HG02678 (cell line): ENCODE data around the gene FARP1.

Experiments used
- ATAC-seq: cut with Tn5 transposase; IDR thresholded peaks from one replicate; pipeline ENCODE4 v1.9.1; 2021; ENCODE audit warnings: mild to moderate bottlenecking, moderate library complexity; ENCODE audit not compliant: unreplicated experiment

Gene FARP1

DNA sequence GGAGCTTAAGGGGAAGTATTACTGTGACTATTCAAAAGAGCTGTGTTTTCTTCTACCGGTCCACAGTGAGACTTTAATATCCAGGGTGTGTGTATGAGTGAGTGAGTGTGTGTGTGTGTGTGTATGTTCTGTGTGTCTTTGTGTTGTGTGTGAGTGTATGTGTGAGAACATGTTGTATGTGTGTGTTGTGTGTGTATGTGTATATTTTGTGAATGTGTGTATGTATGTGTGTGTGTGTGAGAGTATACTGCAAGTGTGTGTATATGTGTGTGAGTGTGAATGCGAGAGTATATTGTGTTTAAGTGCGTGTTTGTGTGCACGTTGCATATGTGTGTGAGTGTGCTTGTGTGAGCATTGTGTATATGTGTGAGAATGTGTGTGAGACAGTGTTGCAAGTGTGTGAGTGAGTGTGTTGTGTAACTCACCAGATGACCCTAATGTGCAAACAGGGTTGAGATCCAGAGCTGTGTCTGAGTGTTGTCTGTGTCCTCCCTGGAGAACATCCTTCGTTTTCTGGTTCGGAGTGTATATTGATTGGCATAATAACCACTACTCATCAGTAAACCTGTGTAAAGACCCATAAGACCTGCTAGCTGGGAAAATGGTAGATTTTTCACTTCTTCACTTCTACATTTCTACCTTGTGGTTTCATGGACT, 135.3 kb downstream of the FARP1 start:
- no peak for ATAC-seq

DNA sequence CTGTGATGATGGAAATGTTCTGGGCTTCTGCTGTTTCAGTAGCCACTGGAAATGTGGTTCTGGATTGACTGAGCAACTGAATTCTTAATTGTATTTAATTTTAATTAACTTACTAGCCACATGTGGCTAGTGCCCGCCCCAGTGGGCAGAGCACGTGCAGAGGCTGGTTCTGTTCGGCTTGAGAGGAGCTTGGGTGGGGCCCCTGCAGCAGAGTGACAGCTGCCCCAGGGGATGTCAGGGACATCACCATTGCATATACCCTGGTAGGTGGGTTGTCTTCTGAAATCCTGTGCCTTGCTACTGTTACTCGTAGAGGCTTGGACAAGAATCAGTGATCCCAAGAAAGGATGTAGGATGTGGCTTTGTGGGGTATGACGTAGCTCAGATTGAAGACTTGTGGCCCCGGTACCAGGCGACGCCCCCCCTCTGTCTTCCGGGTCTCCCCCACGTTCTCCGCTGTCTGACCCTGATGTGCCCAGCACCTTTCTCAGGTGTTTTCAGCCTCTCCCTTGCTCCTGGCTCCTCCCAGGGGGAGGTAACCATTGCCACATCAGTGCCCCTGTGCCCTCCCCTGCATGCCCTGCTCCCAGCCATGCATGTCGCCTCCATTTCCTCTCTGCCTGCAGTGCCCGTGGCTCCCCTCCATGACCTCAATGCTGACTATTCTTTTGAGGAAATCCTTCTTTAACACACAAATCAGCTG, 136.7 kb downstream of the FARP1 start:
- ATAC-seq = no peak

DNA sequence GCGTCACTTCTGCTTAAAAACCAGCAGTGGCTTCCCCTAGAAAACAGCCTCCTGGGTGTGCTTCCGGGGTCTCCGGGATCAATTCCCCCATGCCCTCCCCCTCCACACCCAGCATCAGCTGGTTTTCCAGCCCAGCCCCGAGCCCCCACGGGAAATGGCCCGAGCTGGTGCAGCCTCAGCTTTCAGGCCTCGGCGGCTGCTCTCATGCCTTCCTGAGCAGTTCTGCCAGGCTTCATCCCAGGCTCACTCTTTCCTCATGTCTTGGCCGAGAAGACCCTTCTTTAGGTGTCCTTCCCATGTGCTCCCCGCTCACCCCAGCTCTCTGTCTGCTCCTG, 137.2 kb downstream of the FARP1 start:
- ATAC-seq = no peak

DNA sequence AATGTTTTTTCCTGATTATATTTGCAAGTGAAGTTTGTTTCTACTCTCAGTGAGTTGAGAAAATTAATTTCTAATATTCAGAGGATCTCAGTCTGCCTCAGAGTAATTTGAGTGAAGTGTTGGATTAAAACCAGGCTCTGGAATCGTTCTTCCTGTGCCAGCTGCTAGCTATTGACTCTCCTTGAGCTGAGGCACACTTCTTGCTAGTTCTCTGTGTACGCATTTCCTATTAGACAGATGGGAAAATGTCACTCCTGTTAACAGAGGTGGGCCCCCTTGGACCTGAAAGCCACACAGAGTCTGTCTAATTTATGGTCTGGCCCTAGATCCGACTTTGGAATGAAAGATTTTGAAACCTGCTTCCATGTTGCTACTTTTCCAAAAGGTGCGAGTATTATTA, 141.8 kb downstream of the FARP1 start:
- no peak for ATAC-seq

DNA sequence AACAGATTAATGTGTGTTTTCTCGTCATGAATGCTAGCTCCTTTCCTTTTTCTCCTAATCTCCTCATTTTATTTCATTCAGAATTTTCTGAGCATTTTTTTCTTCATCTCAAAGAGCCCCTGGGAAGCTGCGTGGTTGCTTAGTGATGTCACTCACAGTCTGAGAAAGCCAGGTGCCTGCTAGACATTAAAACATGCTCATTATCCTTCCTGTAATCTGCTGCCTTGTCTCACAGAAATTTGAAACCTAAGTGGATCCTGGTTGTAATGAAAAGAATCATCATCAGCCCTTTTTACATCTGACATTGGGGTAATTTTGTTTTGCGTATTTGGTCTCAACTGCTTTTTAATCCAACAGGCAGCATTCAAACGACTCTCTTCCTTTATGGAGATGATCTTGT, 142.4 kb downstream of the FARP1 start:
- ATAC-seq = no peak

DNA sequence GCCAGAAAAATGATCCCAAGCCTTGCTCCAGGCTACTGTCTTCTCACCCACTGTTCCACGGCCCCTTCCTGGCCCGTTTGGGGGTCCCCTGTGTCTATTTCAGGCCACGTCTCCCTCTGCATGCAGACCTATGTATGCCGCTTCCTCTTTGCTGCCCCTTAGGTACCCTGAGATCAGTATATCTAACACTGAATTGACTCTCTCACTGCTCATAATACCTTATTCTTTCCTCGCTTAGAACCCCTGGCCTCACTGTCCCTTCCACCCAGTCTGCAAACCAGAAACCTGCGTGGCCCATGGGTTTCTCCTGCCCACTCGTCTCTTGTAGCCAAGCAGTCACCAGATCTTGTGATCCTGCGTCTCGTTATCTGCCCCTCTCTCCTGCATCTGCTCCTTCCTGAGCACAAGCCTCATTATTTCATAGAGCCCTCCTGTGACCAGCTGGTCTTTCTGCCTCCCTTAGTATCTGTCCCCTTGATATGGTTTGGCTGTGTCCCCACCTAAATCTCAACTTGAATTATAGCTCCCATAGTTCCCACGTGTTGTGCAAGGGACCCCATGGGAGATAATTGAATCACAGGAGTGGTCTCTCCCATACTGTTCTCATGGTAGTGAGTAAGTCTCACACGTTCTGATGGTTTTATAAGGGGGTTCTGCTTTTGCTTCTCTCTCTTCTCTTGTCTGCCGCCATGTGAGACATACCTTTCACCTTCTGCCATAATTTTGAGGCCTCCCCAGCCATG, 143.1 kb downstream of the FARP1 start:
- no peak for ATAC-seq

DNA sequence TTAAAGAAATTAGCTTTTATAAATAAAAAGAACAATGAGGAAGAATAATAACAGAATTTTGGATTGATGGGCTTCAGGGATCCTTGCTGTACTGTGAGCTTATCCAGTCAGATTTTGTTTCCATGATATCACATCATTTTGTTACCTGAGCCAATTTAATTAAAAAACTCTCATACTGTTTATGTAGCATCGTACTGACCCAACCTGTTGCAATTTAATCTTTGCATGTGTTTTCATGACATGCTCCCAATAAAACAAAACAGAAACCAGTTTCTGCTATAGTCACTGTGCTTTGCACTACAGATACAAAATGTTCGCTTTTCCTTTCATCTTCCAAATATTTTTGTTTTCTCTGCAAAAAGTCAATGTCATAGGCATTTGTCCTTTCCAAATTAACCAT, 143.9 kb downstream of the FARP1 start:
- ATAC-seq = no peak

DNA sequence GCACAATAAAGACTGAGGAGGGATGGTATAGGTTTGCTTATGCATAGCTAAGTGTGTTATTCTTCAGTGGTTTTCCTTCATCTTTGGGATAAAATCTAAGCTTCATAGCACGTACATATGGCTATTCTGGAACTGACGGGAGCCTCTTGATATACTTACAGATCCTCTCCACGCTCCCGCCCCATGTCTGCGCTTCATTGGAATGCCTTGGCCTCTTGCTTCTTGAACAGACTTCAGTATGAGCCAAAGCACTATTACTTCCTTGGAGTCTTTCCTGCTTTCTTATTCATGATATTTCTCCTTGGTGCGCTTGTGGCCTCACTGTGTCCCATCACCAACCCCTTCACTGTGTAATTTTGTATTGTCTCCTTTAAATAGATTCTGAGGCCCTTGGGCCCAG, 145.3 kb downstream of the FARP1 start:
- ATAC-seq = no peak

DNA sequence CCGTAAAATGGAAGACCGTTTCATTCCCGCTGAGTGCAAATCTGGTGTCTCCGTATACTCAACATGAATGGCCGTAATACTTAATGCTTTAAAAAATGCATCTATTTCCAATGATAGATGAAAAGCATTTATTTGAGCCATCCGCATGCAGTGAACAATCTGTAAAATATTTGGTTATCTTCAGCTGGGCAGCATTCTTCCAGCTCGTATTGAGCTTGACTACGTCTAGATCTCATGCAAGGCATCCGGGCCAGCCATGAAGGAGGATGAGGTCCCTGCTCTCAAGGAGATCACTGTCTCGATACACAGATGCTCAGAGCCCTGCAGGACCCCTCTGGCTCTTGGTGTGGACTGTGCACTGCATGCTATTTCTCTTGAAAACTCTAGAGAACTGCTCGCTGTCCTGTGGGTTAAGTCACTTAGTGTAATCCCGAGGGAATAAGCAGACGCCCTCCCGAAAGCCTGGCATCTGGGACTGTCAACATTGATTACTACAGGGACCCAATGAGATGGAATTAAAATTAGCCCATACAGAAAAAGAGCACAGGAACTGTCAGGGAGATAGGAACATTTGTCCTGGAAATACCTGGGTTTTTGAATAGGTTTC, 146.5 kb downstream of the FARP1 start:
- ATAC-seq = no peak

DNA sequence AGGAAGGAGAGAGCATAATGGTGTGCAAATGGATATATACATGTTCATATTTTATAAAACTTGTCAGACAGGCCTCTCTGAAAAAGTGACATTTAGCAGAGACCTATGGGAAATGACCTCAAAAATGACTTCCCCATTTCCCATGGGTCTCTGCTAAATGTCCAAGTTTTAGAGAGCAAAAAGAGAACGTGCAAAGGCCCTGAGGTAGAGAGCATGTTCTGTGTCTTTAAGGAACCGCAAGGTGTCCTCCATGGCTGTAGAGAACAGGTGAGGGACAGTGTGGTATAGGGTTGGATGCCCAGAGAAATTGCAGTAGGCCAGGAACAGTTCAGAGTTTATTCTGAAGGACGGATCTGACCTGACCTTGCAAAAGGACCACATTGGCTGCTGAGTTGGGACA, 147.4 kb downstream of the FARP1 start:
- no peak for ATAC-seq

DNA sequence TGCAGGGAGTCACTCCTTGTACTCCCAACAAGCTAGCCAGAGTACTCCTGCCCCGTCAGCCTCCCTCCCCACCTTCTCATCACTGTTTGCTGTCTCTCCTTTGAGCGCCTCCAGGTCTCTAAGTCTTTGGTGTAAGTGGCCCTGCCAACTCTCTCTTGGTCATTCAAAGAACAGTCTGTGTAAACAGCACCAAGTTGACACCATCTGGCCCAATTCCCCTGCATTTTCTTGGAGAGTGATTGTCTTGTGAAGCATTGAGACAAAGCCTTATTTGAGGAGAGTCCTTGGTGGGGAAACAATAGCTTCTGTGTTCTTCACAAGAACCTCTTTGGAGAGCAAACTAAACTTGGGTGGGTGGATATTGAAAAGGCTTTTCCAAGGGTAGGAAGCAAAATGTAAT, 148.8 kb downstream of the FARP1 start:
- ATAC-seq = no peak

DNA sequence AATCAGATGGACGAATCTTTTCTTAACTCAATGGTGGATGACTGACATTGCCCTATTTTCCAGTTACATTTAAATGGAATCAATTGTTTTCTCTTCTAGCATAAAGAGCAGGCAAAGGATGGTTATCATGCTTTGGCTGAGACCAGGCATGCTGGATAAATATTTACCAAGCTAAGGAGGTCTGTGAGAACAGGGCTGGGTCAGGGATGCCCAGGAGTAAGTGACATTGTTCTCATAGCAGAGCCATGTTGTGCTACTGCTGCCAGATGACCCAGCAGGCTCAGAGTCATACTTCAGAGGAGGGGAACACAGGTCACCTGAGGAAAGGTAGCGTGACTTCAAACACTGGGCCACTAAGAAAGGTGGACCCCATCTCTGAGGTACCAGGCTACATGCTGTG, 150.2 kb downstream of the FARP1 start:
- no peak for ATAC-seq

DNA sequence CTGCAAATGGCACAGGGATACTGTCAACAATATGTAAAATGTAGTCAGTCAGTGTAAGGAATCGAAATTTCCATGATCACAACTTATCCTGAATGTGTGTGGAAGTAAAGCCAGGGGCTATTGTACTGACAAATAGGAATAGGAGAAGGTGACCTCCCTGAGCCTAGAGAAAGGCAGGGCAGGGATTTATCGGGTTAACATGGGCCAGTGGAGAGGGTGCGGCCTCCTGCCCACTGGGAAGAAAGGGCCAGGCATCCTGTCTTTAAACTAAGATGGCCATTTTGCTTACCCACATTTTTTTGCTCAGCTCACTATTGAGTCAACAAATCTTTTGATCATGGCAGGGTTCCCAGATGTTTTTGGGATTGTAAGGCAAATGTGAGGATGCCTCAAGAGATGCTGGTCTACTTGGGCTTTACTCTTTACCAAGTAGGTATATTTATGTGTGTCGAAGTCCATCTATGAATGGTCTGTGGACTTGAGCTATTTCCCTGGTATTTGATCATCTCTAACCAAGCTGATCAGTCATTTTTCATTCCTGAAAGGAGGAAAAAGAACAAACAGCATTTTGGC, 150.8 kb downstream of the FARP1 start:
- ATAC-seq = no peak

DNA sequence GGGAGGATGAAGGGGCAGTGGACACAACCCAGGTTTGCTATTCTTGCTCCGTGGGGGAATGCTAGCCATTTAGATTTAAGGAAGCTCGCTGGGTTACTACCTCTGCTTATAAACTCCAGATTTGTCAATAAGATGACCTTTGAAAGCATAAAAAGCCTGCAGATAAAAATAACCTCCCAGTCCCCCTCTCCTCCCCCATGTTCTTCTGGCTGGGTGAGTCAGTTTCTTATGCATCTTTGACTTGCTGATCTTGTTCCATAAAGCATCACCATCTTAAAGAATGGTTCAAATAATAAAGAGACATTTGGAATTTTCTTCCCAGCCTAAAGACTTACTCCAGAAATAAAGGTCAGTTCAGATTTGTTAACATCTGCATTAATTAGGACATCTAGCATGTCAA, 152.5 kb downstream of the FARP1 start:
- ATAC-seq = no peak

DNA sequence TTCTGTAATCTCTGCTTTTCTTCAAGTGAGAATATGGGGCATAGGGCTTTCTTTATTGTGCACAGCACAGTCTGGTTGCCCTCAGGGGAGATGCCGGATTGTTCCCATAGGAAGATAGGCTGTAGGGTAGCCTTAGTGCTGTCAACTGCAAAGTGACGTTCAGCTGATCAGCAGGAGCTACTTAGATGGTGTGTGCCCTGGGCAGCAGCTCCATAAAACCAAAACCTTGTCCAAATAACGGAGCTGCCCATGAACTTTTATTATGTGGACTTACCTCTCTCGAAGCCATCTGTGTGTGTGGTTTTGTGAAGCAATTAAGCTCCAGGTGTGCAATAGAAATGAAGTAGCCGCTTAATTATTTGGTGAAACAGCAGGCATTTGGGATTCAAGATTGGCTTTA, 154.2 kb downstream of the FARP1 start:
- no peak for ATAC-seq

DNA sequence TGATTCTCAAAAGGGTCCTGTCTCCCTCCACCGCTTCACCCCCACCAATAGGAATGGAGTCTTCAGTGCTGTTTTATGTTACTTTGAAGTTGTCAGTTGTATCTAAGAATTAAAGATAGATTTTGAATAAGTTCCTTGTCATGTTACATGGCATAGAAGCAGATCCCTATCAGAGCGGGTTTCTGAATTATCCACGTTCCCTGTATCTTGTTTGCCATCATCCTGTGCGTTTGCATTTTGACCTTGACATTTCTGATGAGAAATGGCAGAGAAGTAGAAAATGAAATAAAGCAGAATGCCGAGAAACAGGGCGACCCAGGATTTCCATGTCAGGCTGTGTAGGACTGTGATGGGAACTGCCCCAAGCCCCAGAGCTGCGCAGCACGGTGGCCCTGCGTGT, 154.9 kb downstream of the FARP1 start:
- ATAC-seq = no peak

DNA sequence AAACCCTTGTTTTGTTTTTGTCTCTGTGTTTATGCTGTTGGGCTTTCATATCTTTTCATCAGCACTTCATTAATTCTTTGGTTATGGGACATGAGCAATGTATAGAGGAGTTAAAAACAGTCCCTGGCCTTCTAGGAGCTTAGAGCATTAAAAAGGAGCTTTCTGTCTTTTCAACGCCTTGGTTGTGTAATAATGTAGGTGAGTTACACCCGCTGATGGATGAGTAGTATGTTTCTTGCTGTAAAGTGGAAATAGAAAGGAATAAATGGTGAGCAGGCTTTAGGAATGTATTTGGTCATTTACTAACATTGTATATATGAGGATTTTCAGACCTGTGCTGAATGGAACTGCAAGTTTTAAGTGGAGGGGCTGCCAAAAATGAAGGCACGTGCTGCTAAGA, 155.7 kb downstream of the FARP1 start:
- no peak for ATAC-seq

DNA sequence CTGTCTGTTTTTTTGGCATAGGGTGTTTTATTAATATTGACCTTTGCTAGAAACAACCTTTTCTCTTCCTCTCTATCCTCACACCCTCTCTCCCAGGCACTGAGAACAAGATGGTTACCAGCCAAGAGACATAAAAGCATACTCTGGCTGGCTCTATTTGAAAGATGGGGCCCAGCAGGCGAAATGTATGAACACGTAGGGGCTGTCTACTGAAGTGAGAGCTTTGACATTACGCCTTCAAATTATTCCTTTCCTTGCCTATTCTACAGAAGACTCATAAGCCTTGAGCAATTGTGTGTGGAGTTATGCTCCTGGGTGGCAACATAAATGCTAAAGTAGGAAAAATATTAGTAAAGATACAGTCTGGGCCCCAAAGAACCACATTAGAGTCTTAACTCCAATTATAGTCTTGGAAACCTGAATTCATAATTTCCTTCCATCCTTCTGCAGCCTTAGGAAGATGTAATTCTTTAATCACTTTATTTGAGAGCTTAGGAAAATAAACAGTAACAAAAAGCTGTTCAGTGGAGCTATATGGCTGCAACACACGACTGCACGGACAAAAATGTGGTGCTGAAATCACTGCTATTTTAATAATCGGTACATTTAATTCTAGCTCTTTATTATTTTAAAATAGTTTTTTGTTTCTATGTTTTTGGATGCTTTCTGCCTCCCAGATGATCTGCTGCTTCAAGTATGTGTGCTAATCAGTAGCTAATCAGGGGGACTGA, 156.5 kb downstream of the FARP1 start:
- no peak for ATAC-seq

DNA sequence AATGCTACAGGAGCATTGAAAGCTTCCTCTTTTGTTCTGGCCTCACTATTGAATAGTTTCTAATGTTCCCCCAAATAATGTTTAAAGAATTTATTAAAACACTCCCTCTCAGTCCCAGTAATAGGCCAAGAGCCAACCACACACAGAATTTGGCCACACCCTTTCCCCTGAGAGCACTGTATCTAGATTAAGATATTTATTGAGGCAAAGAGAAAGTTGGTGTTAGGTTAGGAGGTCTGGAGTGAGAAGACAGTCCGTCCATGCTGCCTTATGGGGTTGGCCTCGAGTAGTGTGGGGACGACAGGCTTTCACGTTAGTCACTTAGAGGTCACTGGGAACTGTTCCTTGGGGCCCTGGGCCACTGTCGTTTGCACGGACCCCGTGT, 157.1 kb downstream of the FARP1 start:
- no peak for ATAC-seq

DNA sequence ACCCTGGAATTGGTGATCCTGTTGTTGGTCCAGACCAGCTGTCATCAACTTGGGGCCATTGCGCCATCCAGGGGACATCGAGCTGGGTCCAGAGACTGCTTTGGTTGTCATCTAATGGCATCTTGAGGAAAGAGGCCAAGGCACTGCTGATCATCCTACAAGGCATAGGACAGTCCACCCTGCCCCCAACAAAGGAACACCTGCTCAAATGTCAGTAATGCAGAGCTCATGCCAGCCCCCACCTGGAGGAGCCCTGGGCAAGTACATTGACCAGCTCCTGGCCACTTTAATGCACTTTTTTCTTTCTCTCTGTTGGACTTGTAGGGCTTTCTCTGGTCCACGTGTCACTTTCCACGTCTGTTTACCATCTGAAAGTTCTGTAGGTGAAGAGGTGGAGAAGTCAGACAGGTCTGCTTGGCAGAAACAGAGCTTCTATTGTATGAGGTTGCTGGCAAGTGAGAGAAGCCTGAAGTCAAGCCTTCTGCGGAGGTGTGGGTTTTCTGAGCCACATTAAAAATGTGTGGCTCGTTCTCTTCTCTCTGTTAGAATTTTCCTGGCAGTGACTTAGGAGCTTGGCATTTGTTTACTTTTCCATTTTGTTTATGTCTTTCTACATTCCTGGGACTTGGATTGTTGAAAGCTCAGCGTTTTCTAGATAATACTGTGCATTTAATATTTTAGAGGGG, 158.2 kb downstream of the FARP1 start:
- ATAC-seq = no peak
